Esophagus squamous epithelium (tissue), 5 donors: ENCODE data around the gene CDH8. TPM values are rescaled to one million over a fixed set of nuclear protein-coding genes. Genes with fewer than 3 reads are reported as not detected.

Source experiments
- DNase-seq: peaks from one replicate; lab custom pipeline; 2025; lab: John Stamatoyannopoulos, UW
- H3K27ac ChIP-seq, 4 donors: fragments of 200-600 bp; sonication (generic); one replicate each; pipeline ENCODE4 v1.5.1; 2016 to 2019; ENCODE audit warnings: mild to moderate bottlenecking in 1 of 4
- H3K27me3 ChIP-seq, 4 donors: fragments of 200-600 bp; sonication (generic); 1 replicate in 3 of 4; 2 replicates in 1 of 4; pipeline versions ENCODE4 v1.5.1 to v1.6.0; 2017 to 2021; ENCODE audit warnings: antibody characterized with exemption in 1 of 4
- H3K36me3 ChIP-seq, 3 donors: fragments of 200-600 bp; sonication (generic); one replicate each; pipeline ENCODE4 v1.5.1; 2016 to 2019
- H3K4me1 ChIP-seq, 3 donors: fragments of 200-600 bp; sonication (generic); one replicate each; pipeline ENCODE4 v1.5.1; 2017 to 2019
- H3K4me3 ChIP-seq, 4 donors: fragments of 200-600 bp; sonication (generic); 1 replicate in 3 of 4; 2 replicates in 1 of 4; pipeline ENCODE4 v1.5.1; 2016 to 2019; ENCODE audit warnings: mild to moderate bottlenecking in 2 of 4, moderate library complexity in 1 of 4
- H3K9me3 ChIP-seq, 3 donors: fragments of 200-600 bp; sonication (generic); one replicate each; pipeline ENCODE4 v1.5.1; 2016 to 2019
- CTCF ChIP-seq, 6 experiments: fragments of 450-650 bp in 4 of 6; fragments of 200-600 bp in 2 of 6; sonication (generic) in 2 of 6; IDR thresholded peaks; one replicate each; pipeline ENCODE4 v1.5.1; 2016 to 2019; ENCODE audit warnings: antibody characterized with exemption in 6 of 6, mild to moderate bottlenecking in 4 of 6, moderate library complexity in 4 of 6
- POLR2A ChIP-seq, 4 donors: fragments of 450-650 bp; IDR thresholded peaks; one replicate each; pipeline ENCODE4 v1.6.1; 2017; ENCODE audit warnings: antibody characterized with exemption in 4 of 4, mild to moderate bottlenecking in 4 of 4, moderate library complexity in 3 of 4
- WGBS, 2 donors: methylation state at CpG; one replicate each; pipeline ENCODE4 v1.1.5; 2018; 5-methylcytosine and 5-hydroxymethylcytosine counted together
- intact Hi-C: fragments of 100-400 bp; cut with DNase I; formaldehyde crosslinking; loops from one replicate; pipeline ENCODE4 v1.15.0; 2022
- total RNA-seq, 4 donors: library from RNA; depleted of rRNA; stranded (reverse); fragments of >200 nt; gene quantifications; one replicate each; pipeline ENCODE4 v1.1.0, GENCODE V29; 2016
- donor health status: DM: yes; HTN: yes; CAD: no.

Gene CDH8
- total RNA-seq, 4 donors from 2014 or later, result 0.27 to 1.8 (median 0.81) TPM

- H3K4me1 ChIP-seq, result no peaks in the 10 kb centered on the region
Observed at GRCh38 chr16:62060089-62060488, 23.9 kb upstream of the CDH8 start.

GRCh38 chr16:62059527-62059926, 23.3 kb upstream of the CDH8 start:
- no peak for TF ChIP-seq POLR2A (IDR thresholded peaks at IDR 0.05)
- no peaks in the 10 kb centered on the region for H3K36me3 ChIP-seq
- H3K4me1 ChIP-seq, result no peaks in the 10 kb centered on the region
- no peak for DNase-seq
- no peak overlapping the region for H3K4me3 ChIP-seq
- no peaks in the 10 kb centered on the region for H3K9me3 ChIP-seq
- intact Hi-C loops, result no loop called here
- H3K27ac ChIP-seq, result no peak overlapping the region
- H3K27me3 ChIP-seq, result no peaks in the 10 kb centered on the region

More at GRCh38 chr16:62060089-62060488, 23.9 kb upstream of the CDH8 start:
- Histone ChIP-seq H3K27ac (no peak overlapping the region), H3K36me3 (no peaks in the 10 kb centered on the region), H3K9me3 (no peaks in the 10 kb centered on the region), H3K27me3 (no peaks in the 10 kb centered on the region), H3K4me3 (no peak overlapping the region)
- 71 to 73% methylated on average over 3 of the region's 3 CpGs for WGBS, 2 donors
- TF ChIP-seq POLR2A (IDR thresholded peaks at IDR 0.05) (no peak), CTCF (IDR thresholded peaks at IDR 0.05) (no peak)
- intact Hi-C loops, result no loop called here
- no peak for DNase-seq

GRCh38 chr16:62058412-62058811, 22.2 kb upstream of the CDH8 start:
- TF ChIP-seq POLR2A (IDR thresholded peaks at IDR 0.05), result no peak
- no peak for TF ChIP-seq CTCF (IDR thresholded peaks at IDR 0.05)
- H3K36me3 ChIP-seq, result no peaks in the 10 kb centered on the region
- H3K9me3 ChIP-seq, result no peaks in the 10 kb centered on the region
- H3K27ac ChIP-seq, result no peak overlapping the region
- WGBS, 2 donors, result 77 to 79% methylated on average over 8 of the region's 8 CpGs
- H3K27me3 ChIP-seq, result no peaks in the 10 kb centered on the region
- intact Hi-C loops, result no loop called here
- no peak for DNase-seq
- H3K4me1 ChIP-seq, result no peaks in the 10 kb centered on the region
- no peak overlapping the region for H3K4me3 ChIP-seq

- Histone ChIP-seq H3K27ac (no peak overlapping the region), H3K36me3 (no peaks in the 10 kb centered on the region), H3K27me3 (no peaks in the 10 kb centered on the region), H3K9me3 (no peaks in the 10 kb centered on the region), H3K4me1 (no peaks in the 10 kb centered on the region), H3K4me3 (no peak overlapping the region)
- WGBS, 2 donors, result 78 to 81% methylated on average over 4 of the region's 4 CpGs
- no peak for DNase-seq
- TF ChIP-seq POLR2A (IDR thresholded peaks at IDR 0.05) (no peak), CTCF (IDR thresholded peaks at IDR 0.05) (no peak)
- intact Hi-C loops, result no loop called here
Observed at GRCh38 chr16:62051942-62052341, 15.7 kb upstream of the CDH8 start.

- Histone ChIP-seq H3K9me3 (peaks cover 0 to 5% (median 0%) of the 10 kb centered on the region in 3 donors), H3K4me3 (no peak overlapping the region), H3K27me3 (no peaks in the 10 kb centered on the region), H3K36me3 (no peaks in the 10 kb centered on the region), H3K27ac (no peak overlapping the region), H3K4me1 (no peaks in the 10 kb centered on the region)
- TF ChIP-seq CTCF (IDR thresholded peaks at IDR 0.05), result no peak
- no peak for TF ChIP-seq POLR2A (IDR thresholded peaks at IDR 0.05)
- WGBS, 2 donors, result 30 to 44% methylated on average over 2 to 3 of the region's 3 CpGs
- DNase-seq, result no peak
- intact Hi-C loops, result no loop called here
Observed at GRCh38 chr16:62050793-62051192, 14.6 kb upstream of the CDH8 start.

GRCh38 chr16:62046801-62047200, 10.6 kb upstream of the CDH8 start:
- no peak for DNase-seq
- peaks cover 0 to 3% (median 0%) of the 10 kb centered on the region in 4 donors for H3K27me3 ChIP-seq
- intact Hi-C loops, result no loop called here
- 84 to 97% methylated on average over 1 of the region's 1 CpG for WGBS, 2 donors
- H3K4me1 ChIP-seq, result no peaks in the 10 kb centered on the region
- H3K36me3 ChIP-seq, result no peaks in the 10 kb centered on the region
- TF ChIP-seq CTCF (IDR thresholded peaks at IDR 0.05), result no peak
- no peak for TF ChIP-seq POLR2A (IDR thresholded peaks at IDR 0.05)
- H3K4me3 ChIP-seq, result no peak overlapping the region
- no peak overlapping the region for H3K27ac ChIP-seq
- peaks cover 0 to 5% (median 0%) of the 10 kb centered on the region in 3 donors for H3K9me3 ChIP-seq
